ENCODE data around the gene NCBP1. TPM values are rescaled to one million over a fixed set of nuclear protein-coding genes. Genes with fewer than 3 reads are reported as not detected.
"Not testable (repeated sequence)": the region's sequence is repeated elsewhere in the genome, so short reads cannot be mapped to it uniquely, and the experiment has no call there.

Gene NCBP1
- polyA plus RNA-seq, 1 of the 3 experiments (the other 2 are of a cell fraction): 11.3 TPM

DNA sequence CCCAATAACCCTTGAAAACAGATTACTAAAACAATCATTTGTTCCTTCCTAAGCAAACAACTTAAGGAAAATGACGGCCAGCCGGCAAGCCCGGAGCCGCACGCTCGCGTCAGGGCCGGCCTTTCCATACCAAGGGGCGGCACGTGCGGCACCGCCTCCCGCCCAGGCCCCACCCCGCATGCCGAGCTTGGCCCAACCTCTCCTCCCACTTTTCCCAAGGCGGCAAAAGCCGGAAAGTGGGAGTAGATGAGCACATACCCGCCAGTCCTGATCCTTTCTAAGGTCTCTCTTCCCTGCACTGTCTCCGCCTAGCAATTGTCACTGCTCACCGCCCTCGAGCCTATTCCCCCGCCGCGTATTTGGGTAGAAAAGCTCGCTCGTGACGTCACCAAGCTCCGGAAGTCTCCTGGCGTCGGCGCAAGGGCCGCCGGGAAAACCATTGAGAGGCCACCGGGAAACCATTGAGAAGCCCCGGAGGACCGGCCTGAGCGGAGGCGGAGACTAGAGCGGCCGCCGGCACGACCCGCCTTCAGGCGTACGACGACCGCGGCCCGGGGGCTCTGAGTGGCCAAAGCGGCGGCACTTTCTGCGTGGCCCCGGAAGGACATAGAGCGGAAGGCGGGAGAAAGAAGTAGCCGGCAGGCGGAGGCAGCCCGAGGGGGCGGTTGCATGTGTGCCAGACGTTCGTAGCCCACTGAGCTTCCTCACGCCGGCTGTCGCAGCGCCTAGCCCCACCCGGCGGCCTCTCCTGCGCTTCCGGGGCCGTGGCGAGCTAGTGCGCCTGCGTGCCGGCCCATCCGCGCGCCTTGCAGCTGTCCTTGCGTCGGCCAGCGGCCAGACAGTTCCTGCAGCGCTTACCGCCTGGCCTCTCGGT is at the start of gene NCBP1, which contains the start of gene TSTD2 (continued):
- TF ChIP-seq POLR2AphosphoS5 (IDR thresholded peaks at IDR 0.05; ENCODE audit: low read depth, low read length) (peak; percentile 85), SIN3A (IDR thresholded peaks at IDR 0.05; ENCODE audit: borderline replicate concordance, low read depth, low read length) (peak; percentile 66), RXRA (IDR thresholded peaks at IDR 0.05; ENCODE audit: borderline replicate concordance, low read depth) (no peak), TCF12 (IDR thresholded peaks at IDR 0.05) (peak; percentile 13; the same call in 1 of the 2 replicates), NFIC (IDR thresholded peaks at IDR 0.05; ENCODE audit: borderline replicate concordance) (peak; percentile 35), ZBTB33 (IDR thresholded peaks at IDR 0.05; ENCODE audit: borderline replicate concordance, low read depth) (peak; percentile 38; the same call in 1 of the 2 replicates), YY1 (IDR thresholded peaks at IDR 0.05; ENCODE audit: low read depth) (peak; percentile 48), JUND (IDR thresholded peaks at IDR 0.05) (no peak), MEF2A (IDR thresholded peaks at IDR 0.05; ENCODE audit: borderline replicate concordance, low read depth) (no peak), GATA2 (CRISPR knock-in tag; IDR thresholded peaks at IDR 0.05) (no peak), USF2 (IDR thresholded peaks at IDR 0.05; ENCODE audit: borderline replicate concordance, low read depth, low read length) (peak; percentile 61)

GRCh38 chr9:97584778-97585177 is 48.8 kb upstream of the NCBP1 start:
- H3K27me3 ChIP-seq (ENCODE audit: insufficient read depth); H2AFZ ChIP-seq (ENCODE audit: low read depth); H3K4me2 ChIP-seq; DNase-seq; H3K4me3 ChIP-seq (ENCODE audit: low read depth in 2 of 2, low read length in 1 of 2); H3K79me2 ChIP-seq (ENCODE audit: insufficient read depth); H3K36me3 ChIP-seq (replicated peaks in 1 of 2; ENCODE audit: control insufficient read depth in 1 of 2, insufficient read depth in 2 of 2, low read length in 1 of 2); H3K9ac ChIP-seq; H3K9me3 ChIP-seq; H3K27ac ChIP-seq (ENCODE audit: low read depth in 2 of 2, low read length in 1 of 2); CTCF ChIA-PET; H3K9me2 ChIP-seq; H3F3A ChIP-seq (replicated peaks; ENCODE audit: insufficient read depth); H3K4me1 ChIP-seq (ENCODE audit: control insufficient read depth in 1 of 2, insufficient read depth in 2 of 2, low read depth in 1 of 2, low read length in 1 of 2); H4K20me1 ChIP-seq (ENCODE audit: insufficient read depth); POLR2A ChIA-PET: not testable (repeated sequence)
- 69% methylated on average over 2 of the region's 2 CpGs for WGBS (ENCODE audit: low lambda C conversion rate)

DNA sequence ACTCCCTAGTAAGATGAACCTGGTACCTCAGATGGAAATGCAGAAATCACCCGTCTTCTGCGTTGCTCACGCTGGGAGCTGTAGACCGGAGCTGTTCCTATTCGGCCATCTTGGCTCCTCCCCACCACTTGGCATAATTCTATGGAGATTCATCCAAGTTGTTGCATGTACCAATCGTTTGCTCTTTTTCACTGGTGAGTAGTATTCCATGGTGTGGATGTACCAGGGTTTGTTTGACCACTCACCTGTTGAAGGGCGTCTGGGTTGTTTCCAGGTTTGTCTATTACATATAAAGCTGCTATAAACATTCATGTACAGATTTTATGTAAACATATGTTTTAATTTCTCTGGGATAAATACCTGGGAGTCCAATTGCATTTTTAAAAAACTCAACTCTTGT is 46.7 kb upstream of the NCBP1 start:
- CTCF ChIA-PET: interaction anchor here (2.1 kb wide), 1 partner anchor 12 kb away, joined by 6 read pairs; no protein-coding TSS in a partner anchor

More for the DNA sequence above, 46.7 kb upstream of the NCBP1 start:
- H3K9me3 ChIP-seq; H3K4me3 ChIP-seq (ENCODE audit: low read depth in 2 of 2, low read length in 1 of 2); H3K4me1 ChIP-seq (ENCODE audit: control insufficient read depth in 1 of 2, insufficient read depth in 2 of 2, low read depth in 1 of 2, low read length in 1 of 2); H3K36me3 ChIP-seq (replicated peaks in 1 of 2; ENCODE audit: control insufficient read depth in 1 of 2, insufficient read depth in 2 of 2, low read length in 1 of 2); H3K27me3 ChIP-seq (ENCODE audit: insufficient read depth); H3K9me2 ChIP-seq; H4K20me1 ChIP-seq (ENCODE audit: insufficient read depth); H3K4me2 ChIP-seq; H3K9ac ChIP-seq; H3K27ac ChIP-seq (ENCODE audit: low read depth in 2 of 2, low read length in 1 of 2); H3F3A ChIP-seq (replicated peaks; ENCODE audit: insufficient read depth); POLR2A ChIA-PET; DNase-seq; H3K79me2 ChIP-seq (ENCODE audit: insufficient read depth); H2AFZ ChIP-seq (ENCODE audit: low read depth): not testable (repeated sequence)
- WGBS (ENCODE audit: low lambda C conversion rate): 69% methylated on average over 5 of the region's 7 CpGs

Measured in SK-N-SH (cell line).